GM18520 (cell line): ENCODE measurements around the gene CHIC2.

Experiments
- ATAC-seq: cut with Tn5 transposase; IDR thresholded peaks from one replicate; pipeline ENCODE4 v1.9.1; 2021; ENCODE audit not compliant: unreplicated experiment

The CHIC2 gene

DNA sequence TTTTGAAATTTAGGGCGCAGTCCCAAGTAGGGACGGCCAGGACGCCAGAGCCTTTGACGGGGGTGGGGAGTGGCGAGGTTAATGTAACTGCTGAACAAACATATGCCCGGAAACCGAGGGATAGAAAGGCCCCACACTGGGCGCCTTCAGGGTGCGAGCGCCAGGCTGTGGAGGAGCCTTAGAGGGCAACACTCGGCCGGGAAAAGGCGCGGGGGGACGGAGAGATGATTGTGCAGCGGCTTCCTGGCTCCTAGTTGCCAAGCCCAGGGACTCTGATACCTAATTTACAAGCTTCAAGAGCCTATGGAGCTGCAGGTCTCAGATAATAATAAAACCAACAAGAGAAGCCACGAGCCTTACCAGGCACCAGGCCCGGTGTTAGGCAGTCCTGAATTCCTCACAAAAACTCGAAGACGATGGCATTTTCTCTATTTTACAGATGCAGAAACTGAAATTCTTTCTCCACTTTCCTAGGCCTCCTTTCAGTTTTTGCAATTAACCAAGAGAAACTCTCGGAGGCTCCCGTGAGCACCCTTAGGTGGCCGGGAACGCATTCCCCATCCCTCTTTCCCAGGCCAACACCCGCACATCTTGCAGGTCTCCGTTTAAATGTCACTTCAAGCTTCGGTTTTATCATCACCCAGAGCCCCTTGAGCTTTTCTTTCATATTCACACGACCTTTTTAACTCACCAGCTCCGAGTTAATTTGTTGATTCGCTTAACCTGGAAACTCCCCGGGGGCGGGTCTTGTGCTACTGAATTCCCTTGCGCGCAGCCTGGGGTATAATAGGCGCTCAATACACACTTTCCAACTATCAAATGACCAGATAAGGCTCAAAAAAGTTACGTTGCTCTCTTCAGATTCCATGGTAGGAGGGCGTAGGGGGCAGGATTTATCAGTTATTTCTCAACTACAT is 29.2 kb upstream of the CHIC2 start:
- ATAC-seq: no peak

DNA sequence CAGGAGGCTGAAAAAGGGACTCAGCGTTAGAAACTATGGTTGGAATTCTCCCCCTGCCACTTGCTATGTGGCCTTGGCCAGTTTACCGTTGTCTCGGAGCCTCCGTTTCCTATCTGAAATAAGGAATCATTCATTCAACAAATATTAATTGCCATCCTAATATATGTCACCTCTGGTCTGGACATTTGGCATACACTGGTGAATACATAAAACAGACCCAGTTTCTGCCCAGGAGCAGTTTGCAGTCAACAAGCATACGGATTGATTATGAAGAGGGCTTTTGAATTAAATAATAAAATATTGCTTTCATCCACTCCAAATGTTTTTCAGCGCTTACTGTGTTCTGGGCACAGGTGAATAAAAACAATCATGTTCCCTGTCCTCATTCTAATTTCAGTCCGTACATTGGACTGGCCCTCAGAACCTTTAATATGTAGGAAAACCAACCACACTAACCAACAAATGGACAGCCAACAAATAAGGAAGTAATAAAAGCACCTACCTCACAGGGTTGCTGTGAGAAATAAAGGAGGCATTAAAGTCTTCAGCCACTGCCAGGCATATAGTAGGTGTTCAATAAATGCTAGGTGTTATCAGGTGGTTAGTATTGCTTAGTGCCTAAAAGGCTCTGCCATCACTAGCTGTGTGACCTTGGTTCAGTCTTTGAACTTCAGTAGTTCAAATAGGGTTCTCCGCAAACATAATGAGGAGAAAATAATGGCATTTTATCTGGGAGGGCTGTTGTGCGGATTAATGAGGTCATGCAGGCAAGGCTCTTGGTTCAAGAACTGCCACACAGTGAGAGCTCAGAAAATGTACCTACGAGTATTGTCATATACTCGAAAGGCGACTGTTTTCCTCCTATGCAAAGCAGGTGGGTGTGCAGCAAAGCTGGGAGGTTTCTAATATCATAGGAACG is 28.3 kb upstream of the CHIC2 start:
- no peak for ATAC-seq

DNA sequence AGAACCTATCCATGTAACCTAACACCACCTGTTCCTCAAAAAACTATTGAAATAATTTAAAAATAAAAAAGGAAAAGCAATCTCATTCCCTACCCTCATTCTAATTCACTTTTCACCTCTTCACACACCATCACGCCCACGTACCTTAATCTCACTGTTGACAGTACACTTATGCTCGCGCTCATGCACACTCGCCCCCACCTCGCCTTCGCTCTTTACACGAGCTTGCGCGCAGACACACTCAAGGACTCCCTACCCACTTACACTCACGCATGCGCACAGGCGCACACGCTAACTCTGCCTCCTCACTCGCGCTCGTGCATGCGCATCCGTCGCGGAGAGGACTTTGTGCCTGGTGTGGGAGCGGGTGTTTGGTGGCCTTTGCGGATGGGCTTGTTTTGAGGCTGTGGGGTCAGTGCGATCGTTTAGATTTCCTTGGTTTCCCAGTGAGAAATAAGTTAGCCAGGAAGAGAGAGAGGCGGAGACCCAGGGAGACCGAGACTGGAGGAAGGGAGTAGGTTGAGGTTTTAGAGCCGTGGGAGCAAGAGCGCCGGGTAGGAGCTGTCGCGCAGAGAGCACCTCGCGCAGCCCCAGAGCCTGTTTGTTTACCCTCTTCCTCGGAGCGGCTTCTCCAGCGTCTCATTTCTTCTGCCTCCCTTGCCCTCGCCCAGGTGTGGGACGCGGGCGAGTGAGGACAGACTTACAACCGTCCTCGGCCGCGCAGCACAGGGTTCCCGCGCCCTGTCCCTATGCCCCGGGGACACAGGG is 27.4 kb upstream of the CHIC2 start:
- ATAC-seq: peak; percentile 81

DNA sequence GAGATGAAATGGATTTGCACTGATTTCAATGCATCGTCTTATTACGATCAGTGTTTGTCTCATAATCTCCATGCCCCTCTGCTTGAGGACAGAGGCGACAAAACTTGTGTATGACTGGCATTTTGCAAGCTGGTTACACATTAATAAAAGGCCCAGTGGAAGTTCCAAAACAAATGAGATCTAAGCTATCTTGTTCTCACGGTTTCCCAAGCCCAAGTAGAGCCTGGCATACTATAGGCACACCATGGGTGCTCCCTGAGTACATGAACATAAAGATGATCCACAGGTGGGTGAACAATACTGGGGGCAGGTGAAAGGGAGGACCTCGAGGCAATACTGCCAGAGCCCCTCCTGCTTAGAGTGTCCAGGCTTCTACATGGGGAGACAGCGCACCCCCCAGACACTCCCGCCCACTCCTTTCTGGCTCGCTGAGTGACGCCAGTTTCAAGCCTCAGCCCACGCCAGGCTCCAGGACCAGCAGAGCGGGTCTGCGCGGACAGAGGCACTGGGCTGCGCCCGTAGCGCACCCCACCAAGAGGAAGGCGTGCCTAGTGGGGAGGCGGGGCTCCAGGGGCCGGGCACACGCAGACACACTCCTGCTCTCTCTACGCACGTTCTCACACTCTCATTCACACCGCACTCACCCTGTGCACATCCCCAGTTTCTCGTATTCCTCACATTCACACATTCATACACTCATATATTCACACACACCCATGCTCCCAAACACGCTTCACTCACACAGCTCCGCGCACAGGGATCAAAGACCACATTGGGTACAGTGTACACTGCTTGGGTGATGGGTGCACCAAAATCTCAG is 26.6 kb upstream of the CHIC2 start:
- ATAC-seq: no peak

DNA sequence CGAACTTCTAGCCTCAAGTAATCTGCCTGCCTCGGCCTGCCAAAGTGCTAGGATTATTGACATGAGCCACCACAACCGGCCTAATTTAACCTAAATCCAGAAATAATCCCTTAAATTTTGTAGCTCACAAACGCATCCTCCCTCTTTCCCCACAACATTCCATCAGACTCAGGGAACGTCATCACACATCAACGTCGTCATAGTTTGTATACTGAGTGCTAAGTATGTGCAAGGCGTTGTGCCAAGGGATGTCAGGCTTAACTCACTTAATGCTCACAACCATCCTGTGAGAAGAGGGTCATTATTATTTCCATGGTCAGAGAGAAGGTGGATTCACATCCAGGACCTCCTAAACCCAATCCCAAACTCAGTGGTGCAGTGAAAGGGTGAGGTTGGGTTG is 26.0 kb upstream of the CHIC2 start:
- no peak for ATAC-seq

DNA sequence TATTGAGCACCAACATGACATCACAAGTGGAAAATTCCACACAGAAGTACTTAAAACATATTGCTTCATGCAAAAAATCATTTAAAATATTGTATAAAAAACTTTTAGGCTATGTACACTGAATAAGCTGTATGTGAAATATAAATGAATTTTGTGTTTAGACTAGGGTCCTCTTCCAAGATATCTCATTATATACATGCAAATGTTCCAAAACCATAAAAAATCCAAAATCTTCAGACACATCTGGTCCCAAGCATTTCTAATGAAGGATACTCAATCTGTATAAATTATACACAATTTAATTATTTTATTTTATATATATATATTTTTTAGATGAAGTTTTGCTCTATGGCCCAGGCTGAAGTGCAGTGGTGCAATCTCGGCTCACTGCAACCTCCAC is 25.5 kb upstream of the CHIC2 start:
- ATAC-seq: no peak

DNA sequence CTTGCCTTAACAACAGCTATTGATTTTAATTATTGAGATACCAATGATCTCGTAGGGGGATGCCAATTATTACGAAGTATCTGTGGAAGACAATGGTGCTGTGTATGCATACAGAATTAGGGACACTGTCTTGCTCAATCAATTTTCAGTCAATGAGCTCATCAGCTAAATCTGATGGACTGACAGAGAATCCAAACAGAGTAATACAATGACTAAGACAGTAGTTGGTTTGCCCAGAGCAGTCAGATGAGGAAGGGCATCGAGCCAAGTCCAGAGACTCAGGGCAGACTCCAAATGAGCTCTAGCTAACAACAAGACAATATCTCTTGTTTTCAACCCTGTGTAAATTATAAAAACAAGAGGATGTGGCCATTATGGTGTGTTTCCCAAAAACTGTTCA is 20.9 kb upstream of the CHIC2 start:
- no peak for ATAC-seq

DNA sequence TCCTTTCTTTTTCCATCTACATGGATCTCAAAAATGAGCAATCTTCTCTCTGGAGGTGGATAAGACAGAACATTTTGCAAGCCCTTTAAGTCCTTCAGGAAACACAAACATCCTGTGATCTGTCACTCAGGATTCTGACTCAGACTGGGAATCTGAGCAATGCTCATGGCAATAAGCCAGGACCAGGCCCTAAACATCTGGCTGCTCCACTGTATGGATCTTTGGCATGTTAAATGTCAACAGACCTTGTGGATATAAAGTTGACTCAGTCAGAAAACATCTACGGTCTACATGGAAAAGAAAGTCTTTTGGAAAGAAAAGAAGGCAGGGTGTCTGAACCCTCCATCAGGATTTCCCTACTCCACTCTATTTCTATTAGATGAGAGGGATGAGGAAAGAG is 17.8 kb upstream of the CHIC2 start:
- no peak for ATAC-seq

DNA sequence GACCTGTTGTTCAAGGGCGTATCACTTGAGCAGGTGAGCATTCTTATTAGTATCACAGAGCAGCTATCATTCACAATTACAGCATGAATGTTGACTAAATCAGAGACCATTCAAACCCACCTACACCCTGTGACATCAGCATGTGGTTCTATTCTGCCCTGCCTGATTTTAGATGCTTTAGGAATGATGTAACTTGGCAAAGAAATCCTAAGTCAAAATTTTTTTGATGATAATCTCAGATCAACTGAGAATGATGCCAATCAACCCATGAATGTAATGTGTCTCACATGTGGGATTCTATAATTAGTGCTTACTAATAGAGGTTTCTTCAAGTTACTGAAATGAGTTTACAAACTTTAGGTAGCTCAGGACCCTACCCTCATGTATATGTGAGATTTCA is 13.4 kb upstream of the CHIC2 start:
- ATAC-seq: no peak

DNA sequence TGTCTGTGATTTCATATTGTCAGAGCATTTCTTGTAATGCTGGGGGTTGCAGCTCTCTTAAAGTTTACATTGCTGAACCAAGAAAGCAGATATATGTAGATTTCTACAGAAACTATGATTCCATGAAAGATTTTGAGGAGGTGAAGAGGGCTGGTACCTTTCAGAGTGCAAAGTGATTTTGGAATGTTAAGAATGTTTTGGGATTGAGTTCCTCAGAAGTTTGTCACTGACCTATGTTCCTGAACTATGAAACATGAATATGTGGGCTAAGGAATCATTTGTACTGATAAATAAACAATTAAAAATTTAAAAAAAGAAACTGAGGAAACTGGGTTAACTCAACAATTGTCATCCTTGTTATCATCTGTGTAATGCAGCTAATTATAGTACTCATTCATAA is 12.3 kb upstream of the CHIC2 start:
- ATAC-seq: no peak

DNA sequence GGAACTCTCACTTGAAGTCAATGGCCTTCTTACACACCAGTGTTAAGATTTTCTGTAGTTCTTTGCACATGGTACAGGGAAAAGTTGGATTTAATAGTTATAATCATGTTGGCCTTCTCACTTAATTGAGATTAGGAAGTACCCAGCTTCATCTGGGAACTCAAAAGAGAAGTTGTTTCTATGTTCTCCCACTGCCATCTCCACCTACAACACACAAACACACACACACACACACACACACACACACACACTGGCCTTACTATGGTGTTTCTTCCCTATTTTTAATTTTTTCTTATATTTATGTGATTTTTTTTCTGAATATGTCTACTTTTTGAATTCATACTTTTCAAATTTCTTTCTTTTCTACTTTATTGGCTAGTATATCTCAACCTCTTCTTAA is 10.0 kb upstream of the CHIC2 start:
- ATAC-seq: no peak

DNA sequence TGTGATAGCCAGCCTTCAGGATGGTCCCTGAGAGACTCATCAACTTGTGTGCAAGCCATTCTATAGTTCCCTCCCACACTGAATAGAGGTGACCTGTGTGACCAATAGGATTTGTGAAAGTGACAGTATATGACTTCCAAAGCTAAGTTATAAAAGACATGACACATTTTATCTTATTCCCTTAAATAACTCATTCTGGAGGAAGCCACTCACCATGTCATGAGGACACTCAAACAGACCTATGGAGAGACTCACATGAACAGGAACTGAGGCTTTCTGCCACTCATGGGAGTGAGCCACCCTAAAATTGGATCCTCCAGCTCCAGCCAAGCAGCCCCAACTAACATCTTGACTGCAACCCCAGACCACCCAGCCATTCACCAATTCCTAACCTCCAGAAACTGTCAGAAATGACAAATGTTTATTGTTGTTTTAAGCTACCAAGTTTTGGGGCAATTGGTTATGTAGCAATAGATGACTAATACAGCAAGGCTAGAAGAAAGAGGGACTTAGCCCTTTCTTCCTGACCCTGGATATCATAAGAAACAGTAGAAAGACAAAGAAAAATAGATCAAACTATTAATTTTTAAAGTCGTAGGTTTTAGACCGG is 9.0 kb upstream of the CHIC2 start:
- ATAC-seq: no peak

DNA sequence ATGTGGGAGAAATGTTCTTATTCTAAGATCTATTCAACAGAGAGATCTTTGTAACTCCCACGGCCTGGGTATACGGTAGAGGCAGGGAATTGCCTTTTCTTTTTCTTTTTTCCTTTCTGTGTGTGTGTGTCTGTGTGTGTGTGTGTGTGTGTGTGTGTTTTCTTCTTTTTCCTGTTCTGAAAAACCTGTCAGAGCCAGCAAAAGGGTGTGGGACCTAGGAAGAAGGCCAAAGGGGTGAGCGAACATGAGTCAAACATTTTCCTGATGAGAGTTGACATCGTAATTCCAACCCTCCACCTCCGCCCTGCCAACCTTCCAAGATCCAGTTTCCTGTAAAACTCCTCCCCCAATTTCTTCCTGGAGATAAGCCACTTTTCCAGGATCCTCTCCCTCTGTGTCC is 2.8 kb upstream of the CHIC2 start:
- no peak for ATAC-seq

DNA sequence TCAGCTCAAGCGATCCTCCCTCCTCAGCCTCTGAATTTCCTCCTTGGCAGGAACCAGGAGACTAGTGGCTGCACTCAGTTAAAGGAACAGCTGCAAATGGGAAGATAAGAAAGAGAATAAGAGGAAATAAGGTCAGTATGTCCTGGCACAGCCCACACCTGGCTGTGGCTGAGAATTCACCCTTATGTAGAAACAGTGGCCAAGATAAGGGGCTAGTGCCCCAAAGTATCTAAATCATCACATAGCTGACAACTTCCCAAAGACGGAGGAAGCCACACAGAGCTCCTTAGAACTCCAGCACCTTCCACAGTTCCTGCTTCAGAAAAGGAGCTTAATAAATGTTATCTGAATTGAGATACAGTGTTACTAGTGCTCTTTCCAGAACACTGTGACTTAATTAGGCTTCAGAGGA is 2.3 kb upstream of the CHIC2 start:
- ATAC-seq: no peak

DNA sequence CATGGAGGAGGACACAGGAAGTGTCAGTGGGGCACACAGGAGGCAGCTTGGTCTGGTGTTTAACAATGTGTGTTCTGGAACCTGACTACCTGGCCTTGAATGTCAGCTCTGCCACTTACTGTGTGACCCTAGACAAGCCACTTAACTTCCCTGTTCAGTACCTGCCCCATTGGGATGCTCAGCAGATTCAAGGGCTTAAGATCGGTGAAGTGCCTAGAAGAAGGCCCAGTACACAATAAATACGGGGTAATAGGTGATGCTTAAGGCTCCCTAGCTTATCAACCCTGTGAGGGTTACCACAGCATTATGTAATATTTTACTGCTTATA is 1.6 kb upstream of the CHIC2 start:
- ATAC-seq: no peak

DNA sequence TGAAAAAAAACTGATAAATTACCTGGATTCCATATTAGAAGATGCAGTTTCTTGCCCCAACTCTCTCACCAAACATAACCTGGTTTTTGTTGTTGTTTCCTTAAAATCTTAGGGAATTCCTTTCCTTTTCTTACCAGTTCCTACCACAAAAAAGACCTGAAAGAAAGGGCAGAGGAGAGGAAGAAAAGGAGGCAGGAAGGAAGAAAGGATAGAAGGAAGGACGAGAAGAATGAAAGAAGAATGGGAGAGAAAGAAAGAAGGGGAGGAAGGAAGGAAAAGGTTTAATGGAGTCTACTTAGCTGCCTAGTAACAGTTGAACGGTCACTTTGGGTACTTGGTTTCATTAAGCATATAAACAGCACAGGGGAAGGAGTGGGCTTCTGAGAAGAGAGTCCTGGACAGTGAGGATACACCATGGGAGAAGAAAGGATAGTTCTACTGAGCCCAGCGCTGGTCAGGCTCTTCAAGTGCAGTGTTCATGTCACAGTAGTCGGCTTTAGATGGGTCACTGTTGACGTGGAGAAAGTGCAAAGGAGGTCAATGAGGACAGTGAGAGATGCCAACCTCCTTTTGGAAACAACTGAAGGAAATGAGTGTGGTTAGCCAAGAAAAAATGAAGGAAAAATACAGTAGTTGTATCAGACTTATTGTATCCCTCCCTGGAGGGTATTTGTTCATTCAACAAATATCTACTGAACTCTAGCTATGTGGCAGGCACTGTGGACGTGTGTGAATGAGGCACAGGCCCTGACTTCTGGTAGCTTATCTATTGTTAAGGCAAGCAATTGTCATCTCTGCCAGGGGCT is 1.1 kb upstream of the CHIC2 start:
- no peak for ATAC-seq

DNA sequence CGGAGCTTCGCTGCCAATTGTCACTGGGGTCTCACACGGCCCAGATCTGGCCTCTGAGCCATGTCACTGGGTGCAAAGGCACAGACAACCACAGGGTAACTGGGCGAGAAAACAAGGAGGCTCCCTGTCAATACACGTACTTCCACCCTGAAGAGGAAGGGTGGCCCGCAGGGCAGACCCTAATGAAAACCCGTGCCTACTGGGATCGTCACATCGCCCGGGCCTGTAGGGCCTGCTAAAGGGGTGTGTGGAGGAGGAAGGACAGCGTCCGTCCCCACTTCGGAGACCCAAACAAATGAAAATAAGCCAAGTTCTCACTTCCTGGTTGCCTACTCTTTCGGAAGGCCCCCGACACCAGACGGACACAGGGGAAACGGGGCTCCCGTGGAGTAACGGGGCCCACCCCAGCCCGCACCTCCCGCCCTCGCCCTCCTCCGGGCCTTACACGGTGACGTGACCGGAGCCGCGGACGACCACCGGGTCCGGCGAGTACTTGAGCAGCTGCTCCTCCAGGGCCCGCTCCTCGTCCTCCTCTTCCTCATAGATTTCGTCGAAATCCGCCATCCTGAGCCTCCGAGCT is 578 bp downstream of the CHIC2 start:
- ATAC-seq: peak; percentile 4

DNA sequence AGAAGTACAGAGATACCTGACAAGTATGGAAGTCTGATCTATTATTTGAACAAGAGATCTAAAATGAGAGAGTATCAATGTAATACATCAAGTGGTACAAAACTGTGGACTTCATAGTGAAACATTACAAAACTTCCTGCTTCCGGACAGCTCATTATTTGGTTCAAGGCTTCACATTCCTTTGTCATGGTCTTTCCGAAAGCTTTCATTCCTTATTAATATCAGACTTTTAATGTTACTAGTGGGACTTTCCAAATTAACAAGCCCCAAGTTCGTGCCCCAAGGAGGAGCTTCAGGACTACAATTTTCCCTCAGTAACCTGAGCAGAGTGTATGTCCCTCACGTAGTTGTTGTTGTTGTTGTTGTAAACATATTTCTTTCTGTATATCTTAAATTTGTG is 1.2 kb downstream of the CHIC2 start:
- ATAC-seq: no peak

DNA sequence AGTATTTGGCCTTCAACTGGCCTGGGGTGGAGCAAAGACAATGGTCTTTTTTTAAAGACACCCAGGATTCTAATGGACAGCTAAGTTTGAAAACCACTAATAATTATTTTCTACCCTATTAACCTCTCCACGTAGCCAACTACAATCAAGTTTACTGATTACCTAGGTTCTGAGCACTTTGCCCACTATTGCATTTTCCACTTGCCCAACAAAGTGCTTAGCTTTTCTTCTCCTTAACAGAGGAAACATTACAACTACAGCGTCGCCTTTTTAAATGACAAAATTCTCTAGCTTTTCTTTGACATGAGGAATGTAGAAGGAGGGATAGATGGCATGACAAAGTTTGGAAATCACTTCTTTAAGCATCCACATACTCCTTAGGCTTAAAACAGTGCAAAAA is 2.0 kb downstream of the CHIC2 start:
- no peak for ATAC-seq
